HepG2 (cell line): Measurements from ENCODE around the gene PCNT. TPM values are rescaled to one million over a fixed set of nuclear protein-coding genes. Genes with fewer than 3 reads are reported as not detected.
A peak's percentile ranks its signal among the peaks of the same experiment; 100 is the strongest.

Source experiments
- ATAC-seq: fragments of 200-7000 bp; cut with Tn5 transposase; 3 replicates; pipeline ENCODE4 v1.9.1; 2020; ENCODE audit warnings: mild to moderate bottlenecking, moderate library complexity
- BruUV-seq: library from RNA; stranded (reverse); fragments of 400-500 nt; replicated peaks from 2 replicates; lab custom pipeline; 2021; lab: Mats Ljungman, UMichigan
- CTCF ChIA-PET: fragments of 300-600 bp; formaldehyde crosslinking; extraction: SDS; loops from one replicate; lab custom pipeline; 2021; ENCODE audit warnings: low total read pairs, inconsistent platforms, low intra/inter-chr PET ratio; lab: Yijun Ruan, JAX
- POLR2A ChIA-PET: fragments of 350-600 bp; sonication (Branson Sonifier 250); formaldehyde crosslinking; loops from one replicate; lab custom pipeline; 2020; ENCODE audit warnings: antibody characterized with exemption, inconsistent platforms; lab: Yijun Ruan, JAX
- DNase-seq: peaks from one replicate; pipeline ENCODE4 v3.0.0-alpha.2; 2015; ENCODE audit warnings: low spot score
- FAIRE-seq: peaks from 3 replicates; lab custom pipeline; 2011; peaks lifted over from hg19 to GRCh38; lab: Jason Lieb, UNC
- H2AFZ ChIP-seq: one replicate; pipeline ENCODE4 v1.6.1; 2011; ENCODE audit warnings: low read length, inconsistent platforms
- H3K27ac ChIP-seq: fragments of 300-600 bp; 3 replicates; pipeline ENCODE4 v1.8.0; 2011; ENCODE audit warnings: mixed run types, mild to moderate bottlenecking, mixed read lengths, low read length, inconsistent platforms; ENCODE audit not compliant: insufficient read depth; ENCODE audit errors: extremely low read length
- H3K27me3 ChIP-seq, 2 experiments: fragments of 200-600 bp in 1 of 2; 2 replicates in 1 of 2; 3 replicates in 1 of 2; pipeline versions ENCODE4 v1.6.0 to v1.8.0; 2011; ENCODE audit warnings: low read length in 2 of 2, mild to moderate bottlenecking in 2 of 2, moderate library complexity in 2 of 2, inconsistent platforms in 1 of 2; ENCODE audit not compliant: insufficient read depth in 2 of 2, control insufficient read depth in 1 of 2
- H3K36me3 ChIP-seq, 2 experiments: fragments of 200-600 bp in 1 of 2; replicated peaks in 1 of 2; 2 replicates in 1 of 2; 3 replicates in 1 of 2; pipeline versions ENCODE4 v1.5.1 to v1.8.0; 2011; ENCODE audit warnings: low read length in 2 of 2, inconsistent platforms in 1 of 2; ENCODE audit not compliant: insufficient read depth in 2 of 2, control insufficient read depth in 1 of 2
- H3K4me1 ChIP-seq: 2 replicates; pipeline ENCODE4 v1.5.1; 2012; ENCODE audit warnings: low read length, inconsistent platforms; ENCODE audit not compliant: insufficient read depth
- H3K4me2 ChIP-seq: 2 replicates; pipeline ENCODE4 v1.6.0; 2011; ENCODE audit warnings: low read depth, low read length, inconsistent platforms
- H3K4me3 ChIP-seq, 3 experiments: fragments of 200-600 bp in 1 of 3; sonication (generic), shearing (Covaris generic) in 1 of 3; replicated peaks in 1 of 3; 2 replicates each; pipeline ENCODE4 v1.5.1; 2011 to 2016; ENCODE audit warnings: low read length in 3 of 3, inconsistent platforms in 2 of 3, low read depth in 2 of 3, mild to moderate bottlenecking in 2 of 3, control low read depth in 1 of 3, mixed read lengths in 1 of 3; ENCODE audit not compliant: insufficient read depth in 1 of 3
- H3K79me2 ChIP-seq: one replicate; pipeline ENCODE4 v1.6.1; 2011; ENCODE audit warnings: low read length, inconsistent platforms; ENCODE audit not compliant: insufficient read depth
- H3K9ac ChIP-seq: 2 replicates; pipeline ENCODE4 v1.6.0; 2011; ENCODE audit warnings: mild to moderate bottlenecking, low read depth, low read length, inconsistent platforms; ENCODE audit not compliant: insufficient read depth
- H3K9me3 ChIP-seq: 2 replicates; pipeline ENCODE4 v1.5.1; 2012; ENCODE audit warnings: mild to moderate bottlenecking, low read length
- H4K20me1 ChIP-seq: 2 replicates; pipeline ENCODE4 v1.6.0; 2011; ENCODE audit warnings: inconsistent platforms, mild to moderate bottlenecking, low read length, moderate library complexity; ENCODE audit not compliant: insufficient read depth
- BATF2 ChIP-seq: sonication (generic); formaldehyde crosslinking; IDR thresholded peaks from 2 replicates; pipeline ENCODE4 v1.8.0; 2022; ENCODE audit warnings: mild to moderate bottlenecking, missing genetic modification reagents, moderate library complexity
- ERF ChIP-seq: IDR thresholded peaks from 2 replicates; pipeline ENCODE4 v1.6.1; 2018; ENCODE audit warnings: missing biosample characterization, missing genetic modification reagents
- FLYWCH1 ChIP-seq: sonication (generic); formaldehyde crosslinking; IDR thresholded peaks from 2 replicates; pipeline ENCODE4 v1.8.1; 2023; ENCODE audit warnings: mild to moderate bottlenecking, missing genetic modification reagents
- HNRNPK ChIP-seq: fragments of 200-400 bp; formaldehyde crosslinking; IDR thresholded peaks from 2 replicates; pipeline ENCODE4 v1.6.1; 2018; ENCODE audit warnings: low read length, low read depth, moderate library complexity, mild to moderate bottlenecking; ENCODE audit not compliant: poor library complexity, severe bottlenecking
- KDM5A ChIP-seq: fragments of 200-600 bp; sonication (generic); IDR thresholded peaks from 2 replicates; pipeline ENCODE4 v1.7.0; 2018; ENCODE audit warnings: antibody characterized with exemption, mild to moderate bottlenecking, low read length, borderline replicate concordance
- MTF1 ChIP-seq: sonication (generic); formaldehyde crosslinking; IDR thresholded peaks from 2 replicates; pipeline ENCODE4 v1.5.0; 2020; ENCODE audit warnings: missing genetic modification reagents
- NBN ChIP-seq: fragments of 450-650 bp; conservative IDR thresholded peaks from 2 replicates; pipeline ENCODE4 v1.6.1; 2017
- NFIC ChIP-seq: IDR thresholded peaks from 2 replicates; pipeline ENCODE4 v1.6.1; 2012; ENCODE audit warnings: mild to moderate bottlenecking, low read length, inconsistent platforms
- PHF21A ChIP-seq: sonication (generic); formaldehyde crosslinking; IDR thresholded peaks from 2 replicates; pipeline ENCODE4 v1.5.0; 2020; ENCODE audit warnings: mild to moderate bottlenecking, missing genetic modification reagents
- POLR2G ChIP-seq: fragments of 200-400 bp; formaldehyde crosslinking; IDR thresholded peaks from 2 replicates; pipeline ENCODE4 v1.6.1; 2018; ENCODE audit warnings: mild to moderate bottlenecking, low read depth, low read length, moderate library complexity
- RBFOX2 ChIP-seq: fragments of 200-400 bp; formaldehyde crosslinking; IDR thresholded peaks from 2 replicates; pipeline ENCODE4 v1.6.1; 2017; ENCODE audit warnings: low read depth, mild to moderate bottlenecking, low read length
- SMC3 ChIP-seq: IDR thresholded peaks from 2 replicates; pipeline ENCODE4 v1.6.1; 2011; ENCODE audit warnings: low read length, improper control_type of control experiment
- TAF1 ChIP-seq: sonication (generic); formaldehyde crosslinking; IDR thresholded peaks from 2 replicates; pipeline ENCODE4 v1.4.0; 2020; ENCODE audit warnings: missing genetic modification reagents
- TMF1 ChIP-seq: sonication (generic); formaldehyde crosslinking; IDR thresholded peaks from 2 replicates; pipeline ENCODE4 v1.8.1; 2022; ENCODE audit warnings: low read depth, missing genetic modification reagents
- YY1 ChIP-seq: IDR thresholded peaks from 2 replicates; pipeline ENCODE4 v1.6.1; 2011; ENCODE audit warnings: low read length, low read depth, moderate library complexity, mild to moderate bottlenecking; ENCODE audit not compliant: insufficient read depth, insufficient replicate concordance
- ZMAT5 ChIP-seq: sonication (generic); formaldehyde crosslinking; IDR thresholded peaks from 2 replicates; pipeline ENCODE4 v1.5.0; 2020; ENCODE audit warnings: mild to moderate bottlenecking, low read depth, missing genetic modification reagents, borderline replicate concordance
- ZNF142 ChIP-seq: sonication (generic); formaldehyde crosslinking; IDR thresholded peaks from 2 replicates; pipeline ENCODE4 v1.4.0; 2020; ENCODE audit warnings: missing genetic modification reagents
- ZNF382 ChIP-seq: sonication (generic); formaldehyde crosslinking; IDR thresholded peaks from 2 replicates; pipeline ENCODE4 v1.5.0; 2020; ENCODE audit warnings: missing genetic modification reagents, mild to moderate bottlenecking, borderline replicate concordance
- ZNF75D ChIP-seq: sonication (generic); formaldehyde crosslinking; IDR thresholded peaks from 2 replicates; pipeline ENCODE4 v1.8.1; 2023; ENCODE audit warnings: missing genetic modification reagents, mild to moderate bottlenecking, borderline replicate concordance
- ZNF782 ChIP-seq: sonication (generic); formaldehyde crosslinking; IDR thresholded peaks from 2 replicates; pipeline ENCODE4 v1.4.0; 2020; ENCODE audit warnings: missing genetic modification reagents, mild to moderate bottlenecking, borderline replicate concordance
- WGBS: methylation state at CpG from one replicate; pipeline ENCODE4 v1.1.6; 2017; ENCODE audit warnings: low lambda C conversion rate; 5-methylcytosine and 5-hydroxymethylcytosine counted together
- in situ Hi-C: cut with HindIII; loops from 2 replicates; pipeline ENCODE4 v1.10.0; 2017; ENCODE audit warnings: low pct_unique_long_range_greater_than_20kb; ENCODE audit not compliant: extremely low pct_ligation_motif_present
- intact Hi-C: fragments of 100-400 bp; cut with micrococcal nuclease; formaldehyde crosslinking; loops from one replicate; pipeline ENCODE4 v1.10.0; 2022; ENCODE audit not compliant: unreplicated experiment
- polyA plus RNA-seq, 8 experiments: library from polyadenylated mRNA; depleted of rRNA in 3 of 8; stranded (reverse) in 7 of 8; unstranded in 1 of 8; fragments of >200 nt; fragmentation: Illumina TruSeq in 4 of 8; extraction: Trizol in 4 of 8; gene quantifications; 2 replicates each; pipeline versions ENCODE4 v1.2.1 to v1.2.3, GENCODE V29; 2011 to 2016; ENCODE audit warnings: low read depth in 4 of 8, missing spikeins in 1 of 8, mixed read lengths in 1 of 8; ENCODE audit not compliant: insufficient read depth in 1 of 8
- total RNA-seq, 5 experiments: library from RNA; depleted of rRNA; stranded (reverse); fragments of >200 nt; fragmentation: Illumina TruSeq; extraction: Trizol; gene quantifications; 2 replicates each; pipeline ENCODE4 v1.2.3, GENCODE V29; 2016; ENCODE audit warnings: low read depth in 1 of 5

The PCNT gene
- total and polyA plus RNA-seq, 2 of the 13 experiments (the other 11 are each of a cell fraction or from before 2014, with no cell fraction given) = 5.6 to 12.4 TPM

GRCh38 chr21:46286648-46287002 is 37.3 kb upstream of the PCNT start:
- Histone ChIP-seq H3K9me3 (no peaks in the 10 kb centered on the region), H3K79me2 (peaks cover 37% of the 10 kb centered on the region), H3K27me3 (no peaks in the 10 kb centered on the region; a peak in 1 of 5 replicates), H3K27ac (peak overlapping the region; percentile 95), H3K9ac (peak overlapping the region; percentile 92), H3K4me2 (peak overlapping the region; percentile 78), H2AFZ (peak overlapping the region; percentile 49), H4K20me1 (0 out of 2 replicates have a peak, but pooled peaks cover 3% of the 10 kb centered on the region), H3K4me1 (peaks cover 63% of the 10 kb centered on the region), H3K36me3 (peaks cover 0 to 17% of the 10 kb centered on the region in 2 experiments; a peak in 2 of 5 replicates), H3K4me3 (peak overlapping the region; percentile 84 to 98 (median 89))
- ChIA-PET POLR2A (no interaction called here), CTCF (interaction anchor here (1.5 kb wide), 1 partner anchor 139 kb away, joined by 3 read pairs; no protein-coding TSS in a partner anchor)
- in situ Hi-C loops (loop anchor here (5.0 to 10.0 kb wide), 2 partner anchors 36 to 312 kb away; partner anchors contain the start of genes C21orf58 and PCNT), intact Hi-C loops (loop anchor here (1.0 to 10.0 kb wide), 2 partner anchors 39 to 62 kb away; partner anchors contain the start of gene LSS)
- no peak for FAIRE-seq
- no TSS peak for BruUV-seq
- ATAC-seq = no peak
- DNase-seq = no peak
- WGBS = 1% methylated on average over 16 of the region's 16 CpGs
- TF ChIP-seq ZNF142 (CRISPR knock-in tag) = no peak
- TF ChIP-seq TAF1 (CRISPR knock-in tag) = no peak
- TF ChIP-seq YY1 = no peak
- TF ChIP-seq PHF21A = 0 out of 2 replicates have a peak, but pooled peaks have one; percentile 19
- no peak for TF ChIP-seq FLYWCH1 (CRISPR knock-in tag)
- no peak for TF ChIP-seq ZNF382
- no peak for TF ChIP-seq SMC3
- no peak for TF ChIP-seq TMF1 (CRISPR knock-in tag)
- TF ChIP-seq ZNF75D (CRISPR knock-in tag) = no peak
- TF ChIP-seq NBN = no peak
- no peak for TF ChIP-seq ZNF782 (CRISPR knock-in tag)
- TF ChIP-seq POLR2G = peak; percentile 7
- TF ChIP-seq HNRNPK = peak; percentile 72
- no peak for TF ChIP-seq NFIC
- no peak for TF ChIP-seq BATF2 (CRISPR knock-in tag)
- no peak for TF ChIP-seq RBFOX2
- TF ChIP-seq KDM5A = peak; percentile 13; the same call in 1 of the 2 replicates
- TF ChIP-seq MTF1 (CRISPR knock-in tag) = no peak
- TF ChIP-seq ERF = no peak
- TF ChIP-seq ZMAT5 = no peak
